H9 (cell line): ENCODE results near the gene MGARP. TPM values are rescaled to one million over a fixed set of nuclear protein-coding genes. Genes with fewer than 3 reads are reported as not detected.
"Not testable (repeated sequence)": the region's sequence is repeated elsewhere in the genome, so short reads cannot be mapped to it uniquely, and the experiment has no call there.

Source experiments
- DNase-seq: peaks from one replicate; pipeline ENCODE4 v3.0.0-alpha.2; 2017
- H2AFZ ChIP-seq: one replicate; pipeline ENCODE4 v1.6.1; 2013; ENCODE audit warnings: mild to moderate bottlenecking, low read length, control low read depth, moderate library complexity
- H2AK5ac ChIP-seq: 2 replicates; pipeline ENCODE4 v1.6.1; 2013; ENCODE audit warnings: low read length, control low read depth, mixed read lengths; ENCODE audit not compliant: insufficient read length
- H2BK120ac ChIP-seq: one replicate; pipeline ENCODE4 v1.6.1; 2013; ENCODE audit warnings: low read depth, mild to moderate bottlenecking, low read length, control low read depth, inconsistent platforms; ENCODE audit not compliant: poor library complexity, severe bottlenecking
- H2BK12ac ChIP-seq: 2 replicates; pipeline ENCODE4 v1.6.1; 2013; ENCODE audit warnings: low read length, control low read depth, mixed read lengths, low read depth; ENCODE audit not compliant: insufficient read length
- H2BK15ac ChIP-seq: 2 replicates; pipeline ENCODE4 v1.6.1; 2013; ENCODE audit warnings: low read depth, low read length, control low read depth
- H2BK20ac ChIP-seq: one replicate; pipeline ENCODE4 v1.6.1; 2013; ENCODE audit warnings: low read depth, mild to moderate bottlenecking, low read length, control low read depth, inconsistent platforms; ENCODE audit not compliant: poor library complexity, severe bottlenecking
- H2BK5ac ChIP-seq: 2 replicates; pipeline ENCODE4 v1.6.1; 2013; ENCODE audit warnings: low read length, control low read depth, mixed read lengths; ENCODE audit not compliant: insufficient read length
- H3K14ac ChIP-seq: 2 replicates; pipeline ENCODE4 v1.6.1; 2013; ENCODE audit warnings: low read length, control low read depth; ENCODE audit not compliant: insufficient read depth
- H3K18ac ChIP-seq: 2 replicates; pipeline ENCODE4 v1.6.1; 2013; ENCODE audit warnings: low read depth, mild to moderate bottlenecking, mixed read lengths, low read length, control low read depth; ENCODE audit not compliant: insufficient read length
- H3K23ac ChIP-seq: 2 replicates; pipeline ENCODE4 v1.6.1; 2013; ENCODE audit warnings: low read length, control low read depth, mixed read lengths, low read depth; ENCODE audit not compliant: insufficient read length
- H3K23me2 ChIP-seq: 2 replicates; pipeline ENCODE4 v1.6.1; 2013; ENCODE audit warnings: low read depth, mild to moderate bottlenecking, mixed read lengths, low read length, control low read depth; ENCODE audit not compliant: insufficient read length, poor library complexity, severe bottlenecking
- H3K27ac ChIP-seq: 2 replicates; pipeline ENCODE4 v1.5.1; 2013; ENCODE audit warnings: low read length, control low read depth, mixed read lengths, low read depth; ENCODE audit not compliant: insufficient read length
- H3K27me3 ChIP-seq: 2 replicates; pipeline ENCODE4 v1.6.1; 2013; ENCODE audit warnings: low read length, control low read depth, inconsistent platforms; ENCODE audit not compliant: insufficient read depth
- H3K4ac ChIP-seq: 2 replicates; pipeline ENCODE4 v1.6.1; 2013; ENCODE audit warnings: low read depth, mild to moderate bottlenecking, control low read depth, inconsistent platforms, low read length, moderate library complexity
- H3K4me1 ChIP-seq: 2 replicates; pipeline ENCODE4 v1.6.1; 2013; ENCODE audit warnings: low read length, control low read depth, inconsistent platforms; ENCODE audit not compliant: insufficient read depth
- H3K4me2 ChIP-seq: 2 replicates; pipeline ENCODE4 v1.6.1; 2013; ENCODE audit warnings: low read length, control low read depth, mixed read lengths; ENCODE audit not compliant: insufficient read length, insufficient read depth
- H3K56ac ChIP-seq: 2 replicates; pipeline ENCODE4 v1.6.1; 2013; ENCODE audit warnings: low read depth, mild to moderate bottlenecking, mixed read lengths, low read length, control low read depth; ENCODE audit not compliant: insufficient read length
- H3K79me1 ChIP-seq: 2 replicates; pipeline ENCODE4 v1.6.1; 2013; ENCODE audit warnings: low read depth, mild to moderate bottlenecking, moderate library complexity, low read length, control low read depth, inconsistent platforms; ENCODE audit not compliant: insufficient read depth, poor library complexity, severe bottlenecking
- H3K79me2 ChIP-seq: 2 replicates; pipeline ENCODE4 v1.6.1; 2013; ENCODE audit warnings: low read length, control low read depth, inconsistent platforms; ENCODE audit not compliant: insufficient read depth
- H3K9ac ChIP-seq: 2 replicates; pipeline ENCODE4 v1.6.1; 2013; ENCODE audit warnings: low read length, control low read depth, mixed read lengths; ENCODE audit not compliant: insufficient read length; ENCODE audit errors: extremely low read depth
- H3K9me3 ChIP-seq: one replicate; pipeline ENCODE4 v1.6.1; 2013; ENCODE audit warnings: low read depth, low read length, inconsistent platforms; ENCODE audit not compliant: control insufficient read depth
- H3T11ph ChIP-seq: one replicate; pipeline ENCODE4 v1.6.1; 2013; ENCODE audit warnings: mild to moderate bottlenecking, low read length, control low read depth, inconsistent platforms
- H4K20me1 ChIP-seq: one replicate; pipeline ENCODE4 v1.6.1; 2013; ENCODE audit not compliant: control insufficient read depth, insufficient read length, insufficient read depth
- H4K5ac ChIP-seq: 2 replicates; pipeline ENCODE4 v1.6.1; 2013; ENCODE audit warnings: low read depth, mild to moderate bottlenecking, mixed read lengths, low read length, control low read depth; ENCODE audit not compliant: insufficient read length
- H4K8ac ChIP-seq: replicated peaks from 2 replicates; pipeline ENCODE4 v1.6.1; 2013; ENCODE audit warnings: low read length, control low read depth, mixed read lengths, low read depth; ENCODE audit not compliant: insufficient read length
- H4K91ac ChIP-seq: 2 replicates; pipeline ENCODE4 v1.6.1; 2013; ENCODE audit warnings: low read depth, mild to moderate bottlenecking, moderate library complexity, mixed read lengths, low read length, control low read depth; ENCODE audit not compliant: insufficient read length
- H3K27ac Mint-ChIP-seq, 3 experiments: 2 replicates in 2 of 3; 3 replicates in 1 of 3; pipeline ENCODE4 v1.8.0; 2020 to 2021; ENCODE audit warnings: mixed read lengths in 3 of 3, mild to moderate bottlenecking in 1 of 3, moderate library complexity in 1 of 3
- H3K27me3 Mint-ChIP-seq: 2 replicates; pipeline ENCODE4 v1.8.0; 2021; ENCODE audit warnings: low read depth, mild to moderate bottlenecking, moderate library complexity, mixed read lengths
- H3K36me3 Mint-ChIP-seq, 3 experiments: 2 replicates in 2 of 3; 3 replicates in 1 of 3; pipeline ENCODE4 v1.8.0; 2020 to 2021; ENCODE audit warnings: low read depth in 3 of 3, mixed read lengths in 3 of 3; ENCODE audit not compliant: insufficient read depth in 1 of 3
- H3K4me1 Mint-ChIP-seq, 2 experiments: 2 replicates each; pipeline ENCODE4 v1.8.0; 2020; ENCODE audit warnings: mixed read lengths in 2 of 2
- H3K4me3 Mint-ChIP-seq, 2 experiments: 2 replicates in 1 of 2; 3 replicates in 1 of 2; pipeline ENCODE4 v1.8.0; 2020 to 2021; ENCODE audit warnings: mild to moderate bottlenecking in 2 of 2, mixed read lengths in 2 of 2, moderate library complexity in 1 of 2
- H3K9me3 Mint-ChIP-seq, 2 experiments: 2 replicates in 1 of 2; 3 replicates in 1 of 2; pipeline ENCODE4 v1.8.0; 2020; ENCODE audit warnings: mild to moderate bottlenecking in 2 of 2, mixed read lengths in 2 of 2, moderate library complexity in 1 of 2
- WGBS: extraction: QIAGEN DNeasy Blood & Tissue Kit; methylation state at CpG from one replicate; pipeline ENCODE4 v1.1.7; 2013; ENCODE audit warnings: missing lambda C conversion rate, low lambda C conversion rate, mixed read lengths; ENCODE audit not compliant: insufficient read length; ENCODE audit errors: extremely low coverage; 5-methylcytosine and 5-hydroxymethylcytosine counted together
- total RNA-seq: library from RNA; stranded (reverse); gene quantifications from 2 replicates; pipeline ENCODE4 v1.2.1, GENCODE V29; 2021
- TF ChIP-seq, protein P1 (sequence below): fragments of 200-600 bp; sonication (generic); conservative IDR thresholded peaks from 3 replicates; pipeline ENCODE4 v1.8.0; 2021; ENCODE audit warnings: antibody characterized with exemption, mild to moderate bottlenecking

Gene MGARP
- total RNA-seq, 1 experiment from 2014 or later = 4.0 TPM

- WGBS = no CpG with 5 or more reads among the region's 2 CpGs
- no peak for DNase-seq
- H3K4me1 ChIP-seq = no peaks in the 10 kb centered on the region
- H4K5ac ChIP-seq = no peak overlapping the region
- no peak overlapping the region for H2BK15ac ChIP-seq
- no peak overlapping the region for H2AFZ ChIP-seq
- no peaks in the 10 kb centered on the region for H3K9me3 Mint-ChIP-seq
- no peak overlapping the region for H3T11ph ChIP-seq
- H4K91ac ChIP-seq = no peak overlapping the region
- H4K20me1 ChIP-seq = no peaks in the 10 kb centered on the region
- no peak overlapping the region for H2BK120ac ChIP-seq
- H3K56ac ChIP-seq = no peak overlapping the region
- no peak overlapping the region for H3K23ac ChIP-seq
- no peak overlapping the region for H3K4ac ChIP-seq
- no peaks in the 10 kb centered on the region for H3K9me3 ChIP-seq
- H3K18ac ChIP-seq = no peak overlapping the region
- H2BK20ac ChIP-seq = no peak overlapping the region
- H2BK5ac ChIP-seq = no peak overlapping the region
- no peaks in the 10 kb centered on the region for H3K79me1 ChIP-seq
- no peak overlapping the region for H4K8ac ChIP-seq
- TF ChIP-seq, protein P1, sequence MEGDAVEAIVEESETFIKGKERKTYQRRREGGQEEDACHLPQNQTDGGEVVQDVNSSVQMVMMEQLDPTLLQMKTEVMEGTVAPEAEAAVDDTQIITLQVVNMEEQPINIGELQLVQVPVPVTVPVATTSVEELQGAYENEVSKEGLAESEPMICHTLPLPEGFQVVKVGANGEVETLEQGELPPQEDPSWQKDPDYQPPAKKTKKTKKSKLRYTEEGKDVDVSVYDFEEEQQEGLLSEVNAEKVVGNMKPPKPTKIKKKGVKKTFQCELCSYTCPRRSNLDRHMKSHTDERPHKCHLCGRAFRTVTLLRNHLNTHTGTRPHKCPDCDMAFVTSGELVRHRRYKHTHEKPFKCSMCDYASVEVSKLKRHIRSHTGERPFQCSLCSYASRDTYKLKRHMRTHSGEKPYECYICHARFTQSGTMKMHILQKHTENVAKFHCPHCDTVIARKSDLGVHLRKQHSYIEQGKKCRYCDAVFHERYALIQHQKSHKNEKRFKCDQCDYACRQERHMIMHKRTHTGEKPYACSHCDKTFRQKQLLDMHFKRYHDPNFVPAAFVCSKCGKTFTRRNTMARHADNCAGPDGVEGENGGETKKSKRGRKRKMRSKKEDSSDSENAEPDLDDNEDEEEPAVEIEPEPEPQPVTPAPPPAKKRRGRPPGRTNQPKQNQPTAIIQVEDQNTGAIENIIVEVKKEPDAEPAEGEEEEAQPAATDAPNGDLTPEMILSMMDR = no peak
- no peaks in the 10 kb centered on the region for H3K79me2 ChIP-seq
- H3K27me3 ChIP-seq = no peaks in the 10 kb centered on the region
- no peak overlapping the region for H3K9ac ChIP-seq
- no peak overlapping the region for H3K27ac ChIP-seq
- 0 out of 4 replicates have a peak, but pooled peaks cover 0 to 2% of the 10 kb centered on the region in 2 experiments for H3K4me1 Mint-ChIP-seq
- H3K23me2 ChIP-seq = no peaks in the 10 kb centered on the region
- no peak overlapping the region for H3K27ac Mint-ChIP-seq
- H3K14ac ChIP-seq = no peak overlapping the region
- no peaks in the 10 kb centered on the region for H3K36me3 Mint-ChIP-seq
- H3K27me3 Mint-ChIP-seq = no peaks in the 10 kb centered on the region
- H3K4me3 Mint-ChIP-seq = no peak overlapping the region
- H2BK12ac ChIP-seq = no peak overlapping the region
- H3K4me2 ChIP-seq = no peak overlapping the region
- no peak overlapping the region for H2AK5ac ChIP-seq
These were observed 23.7 kb downstream of the MGARP start for GRCh38 chr4:139256349-139256748.

GRCh38 chr4:139255581-139255980 lies 24.4 kb downstream of the MGARP start:
- not testable (repeated sequence) for H3K36me3 Mint-ChIP-seq, H3K9me3 ChIP-seq, H2BK12ac ChIP-seq, H3K23me2 ChIP-seq, H3K56ac ChIP-seq, H3K4me3 Mint-ChIP-seq, H3K9me3 Mint-ChIP-seq, H3K79me1 ChIP-seq, H3K4me1 Mint-ChIP-seq, H3K4me2 ChIP-seq, H2BK120ac ChIP-seq, H3T11ph ChIP-seq, H3K27ac ChIP-seq, H4K20me1 ChIP-seq, H3K4me1 ChIP-seq, H2BK15ac ChIP-seq, H2BK5ac ChIP-seq, DNase-seq, H3K9ac ChIP-seq, H3K4ac ChIP-seq, H2BK20ac ChIP-seq, H3K27ac Mint-ChIP-seq, H3K79me2 ChIP-seq, H3K27me3 ChIP-seq, H4K5ac ChIP-seq, H2AFZ ChIP-seq, H4K8ac ChIP-seq, H4K91ac ChIP-seq, H3K27me3 Mint-ChIP-seq, H3K14ac ChIP-seq, H3K23ac ChIP-seq, H2AK5ac ChIP-seq, H3K18ac ChIP-seq
- no CpG with 5 or more reads among the region's 6 CpGs for WGBS
